HG03175 (cell line): ENCODE measurements around the gene ZMYND19.
"Not testable (repeated sequence)": the region's sequence is repeated elsewhere in the genome, so short reads cannot be mapped to it uniquely, and the experiment has no call there.

Experiments
- ATAC-seq: cut with Tn5 transposase; IDR thresholded peaks from one replicate; pipeline ENCODE4 v1.9.1; 2021; ENCODE audit warnings: mild to moderate bottlenecking, moderate library complexity; ENCODE audit not compliant: unreplicated experiment

The ZMYND19 gene

DNA sequence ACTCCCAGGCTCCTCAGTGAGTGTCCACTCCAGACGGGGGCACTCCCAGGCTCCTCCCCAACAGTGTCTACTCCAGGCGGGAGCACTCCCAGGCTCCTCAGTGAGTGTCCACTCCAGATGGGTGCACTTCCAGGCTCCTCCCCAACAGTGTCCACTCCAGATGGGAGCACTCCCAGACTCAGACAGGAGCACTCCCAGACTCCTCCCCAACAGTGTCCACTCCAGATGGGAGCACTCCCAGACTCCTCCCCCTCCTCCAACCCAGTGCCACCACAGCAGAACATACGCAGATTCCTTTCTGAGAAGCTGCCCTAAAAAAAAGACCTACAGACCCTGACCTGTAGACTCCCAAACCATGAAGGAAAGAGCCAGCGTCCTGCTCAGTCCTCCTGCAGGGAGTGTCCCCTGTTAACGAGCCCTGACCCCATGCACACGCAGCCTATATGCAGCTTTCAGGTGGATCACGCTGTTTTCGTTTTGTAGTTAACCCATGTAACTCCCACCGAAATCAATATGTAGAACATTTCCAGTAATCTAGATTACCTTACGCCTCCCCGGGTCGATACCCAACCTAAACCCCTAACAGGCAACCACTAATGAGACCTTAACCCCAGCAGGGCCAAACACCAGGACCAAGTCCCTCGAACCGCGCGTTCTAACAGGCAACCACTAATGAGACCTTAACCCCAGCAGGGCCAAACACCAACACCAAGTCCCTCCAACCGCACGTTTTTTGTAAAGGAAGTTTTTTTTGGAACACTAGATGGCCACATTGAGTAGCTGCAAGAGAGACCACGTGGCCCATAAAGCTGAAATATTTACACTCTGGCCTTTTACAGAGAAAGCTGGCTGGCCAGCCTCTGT lies 55.8 kb downstream of the ZMYND19 start:
- ATAC-seq: no peak

DNA sequence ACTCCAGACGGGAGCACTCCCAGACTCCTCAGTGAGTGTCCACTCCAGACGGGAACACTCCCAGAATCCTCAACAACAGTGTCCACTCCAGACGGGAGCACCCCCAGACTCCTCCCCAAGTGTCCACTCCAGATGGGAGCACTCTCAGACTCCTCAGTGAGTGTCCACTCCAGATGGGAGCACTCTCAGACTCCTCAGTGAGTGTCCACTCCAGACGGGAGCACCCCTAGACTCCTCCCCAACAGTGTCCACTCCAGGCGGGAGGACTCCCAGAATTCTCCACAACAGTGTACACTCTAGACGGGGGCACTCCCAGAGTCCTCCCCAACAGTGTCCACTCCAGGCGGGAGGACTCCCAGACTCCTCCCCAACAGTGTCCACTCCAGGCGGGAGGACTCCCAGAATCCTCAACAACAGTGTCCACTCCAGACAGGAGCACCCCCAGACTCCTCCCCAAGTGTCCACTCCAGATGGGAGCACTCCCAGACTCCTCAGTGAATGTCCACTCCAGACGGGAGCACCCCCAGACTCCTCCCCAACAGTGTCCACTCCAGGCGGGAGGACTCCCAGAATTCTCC lies 57.3 kb downstream of the ZMYND19 start:
- not testable (repeated sequence) for ATAC-seq
